ENCODE data around the gene DUSP22. TPM values are rescaled to one million over a fixed set of nuclear protein-coding genes. Genes with fewer than 3 reads are reported as not detected.
A peak's percentile ranks its signal among the peaks of the same experiment; 100 is the strongest.

DUSP22 gene
- total and polyA plus RNA-seq, 2 of the 8 experiments (the other 6 are each of a cell fraction or from before 2014, with no cell fraction given), result 15.5 to 32.4 TPM

DNA sequence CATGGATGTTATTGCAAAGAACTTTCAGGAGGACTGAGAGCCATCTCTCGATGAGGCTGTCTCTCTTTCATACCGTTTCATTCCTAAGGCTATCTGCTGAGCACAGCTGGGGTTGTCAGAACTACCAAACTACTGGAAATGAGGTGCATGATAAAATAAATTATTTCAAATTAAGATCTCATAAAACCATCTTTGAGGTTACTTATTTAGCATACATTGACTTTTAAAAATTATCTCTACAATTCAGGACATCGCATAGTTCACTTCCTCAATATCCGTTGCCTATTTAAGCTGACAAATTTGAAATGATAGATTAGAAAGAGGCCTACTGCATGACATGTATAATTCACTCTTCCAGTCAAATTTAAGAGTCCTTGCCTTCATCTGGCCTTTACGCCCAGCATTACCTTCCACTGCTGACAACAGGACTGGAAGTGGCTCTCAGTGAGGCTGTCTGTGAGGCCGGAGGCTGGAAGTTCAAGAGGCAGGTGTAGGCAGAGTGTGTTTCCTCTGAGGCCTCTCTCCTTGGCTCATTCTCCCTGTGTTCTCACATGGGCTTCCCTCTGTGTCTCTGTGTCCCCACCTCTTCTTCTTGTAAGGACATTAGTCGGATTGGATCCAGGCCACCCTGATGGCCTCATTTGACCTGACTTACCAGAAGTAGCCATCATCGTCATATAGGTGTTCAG is 12.8 kb upstream of the DUSP22 start:
- H4K5ac ChIP-seq (ENCODE audit: insufficient read length, low read depth, low read length), result no peak overlapping the region
- no peak for FAIRE-seq
- no peaks in the 10 kb centered on the region for H3K79me2 ChIP-seq (ENCODE audit: control insufficient read depth in 1 of 2, insufficient read depth in 2 of 2, low read length in 2 of 2)
- H3K9ac ChIP-seq (replicated peaks in 1 of 4; ENCODE audit: extremely low read depth in 1 of 4, low read depth in 3 of 4, low read length in 3 of 4), result no peak overlapping the region
- peak in 1 of 2 experiments; percentile 26 for DNase-seq (ENCODE audit: low read depth in 1 of 2, low spot score in 2 of 2)
- H3K27me3 ChIP-seq (replicated peaks in 1 of 4; ENCODE audit: control insufficient read depth in 3 of 4, extremely low read depth in 1 of 4, insufficient read depth in 3 of 4, low read length in 3 of 4), result no peaks in the 10 kb centered on the region
- no peak overlapping the region for H2BK5ac ChIP-seq (ENCODE audit: low read depth, low read length)
- H3K4ac ChIP-seq (replicated peaks; ENCODE audit: insufficient read length, low read depth, low read length), result no peak overlapping the region
- no peak overlapping the region for H3K56ac ChIP-seq (replicated peaks; ENCODE audit: insufficient read length, low read depth, low read length)
- CTCF ChIA-PET (ENCODE audit: partially characterized antibody), result interaction anchor here (0.5 kb wide), 1 partner anchor 299 kb away, joined by 3 read pairs; no protein-coding TSS in a partner anchor
- H3K4me1 ChIP-seq (replicated peaks in 1 of 4; ENCODE audit: control insufficient read depth in 3 of 4, insufficient read depth in 4 of 4, low read length in 3 of 4), result no peaks in the 10 kb centered on the region
- no peak overlapping the region for H4K8ac ChIP-seq (ENCODE audit: extremely low read depth, insufficient read depth, low read length)
- no peak overlapping the region for H3K18ac ChIP-seq (ENCODE audit: extremely low read depth, low read length)
- H2BK15ac ChIP-seq (ENCODE audit: low read length), result no peak overlapping the region
- POLR2A ChIA-PET (ENCODE audit: partially characterized antibody), result no interaction called here
- no peak overlapping the region for H3K23ac ChIP-seq (ENCODE audit: insufficient read length)
- H3K79me1 ChIP-seq (ENCODE audit: low read depth, low read length), result no peaks in the 10 kb centered on the region
- no peak overlapping the region for H3K4me3 ChIP-seq (ENCODE audit: extremely low read depth in 1 of 4, insufficient read depth in 2 of 4, low read depth in 3 of 4, low read length in 4 of 4)
- H3K9me3 ChIP-seq (ENCODE audit: insufficient read depth in 2 of 2, low read depth in 1 of 2, low read length in 1 of 2), result peaks cover 32 to 50% of the 10 kb centered on the region in 2 experiments
- H2BK120ac ChIP-seq (replicated peaks; ENCODE audit: low read depth, low read length), result no peak overlapping the region
- H2AK5ac ChIP-seq (ENCODE audit: low read depth, low read length), result no peak overlapping the region
- no peak overlapping the region for H3K4me2 ChIP-seq (ENCODE audit: insufficient read depth in 1 of 2, low read depth in 2 of 2, low read length in 2 of 2)
- H2BK20ac ChIP-seq (ENCODE audit: low read length), result no peak overlapping the region
- H2BK12ac ChIP-seq (ENCODE audit: low read depth, low read length), result no peak overlapping the region
- no peaks in the 10 kb centered on the region for H3K23me2 ChIP-seq (ENCODE audit: low read depth, low read length)
- WGBS, 2 experiments (ENCODE audit: extremely low coverage in 1 of 2, insufficient coverage in 1 of 2, insufficient read length in 1 of 2, insufficient replicate concordance in 2 of 2, low coverage in 1 of 2, low lambda C conversion rate in 2 of 2, missing lambda C conversion rate in 1 of 2), result 86% methylated on average over 8 of the region's 8 CpGs; no CpG with 5 or more reads in 1 of the 2 experiments
- H4K20me1 ChIP-seq (replicated peaks in 1 of 2; ENCODE audit: control insufficient read depth in 1 of 2, insufficient read depth in 2 of 2, low read length in 2 of 2), result no peaks in the 10 kb centered on the region
- TF ChIP-seq FOSL1 (IDR thresholded peaks at IDR 0.05; ENCODE audit: insufficient read depth, low read depth, low read length), result no peak
- H4K91ac ChIP-seq (replicated peaks; ENCODE audit: insufficient read length, low read length), result no peak overlapping the region
- H3K36me3 ChIP-seq (ENCODE audit: control insufficient read depth in 2 of 4, insufficient read depth in 4 of 4, low read length in 3 of 4), result no peaks in the 10 kb centered on the region
- no peak overlapping the region for H2AFZ ChIP-seq (ENCODE audit: low read length)
- H3K14ac ChIP-seq (ENCODE audit: insufficient read length), result no peak overlapping the region
- no peak overlapping the region for H3K27ac ChIP-seq (ENCODE audit: low read depth, low read length)
